Thoracic aorta (tissue), 2 donors: Measurements from ENCODE around the gene PNKD. TPM values are rescaled to one million over a fixed set of nuclear protein-coding genes. Genes with fewer than 3 reads are reported as not detected.

ENCODE experiments used
- ATAC-seq: fragments of 150-250 bp; one replicate; pipeline ENCODE4 v1.8.0; 2017; ENCODE audit warnings: low read depth; ENCODE audit not compliant: insufficient number of reproducible peaks, low FRiP score
- DNase-seq: peaks from one replicate; pipeline ENCODE4 v3.0.0-alpha.2; 2020; ENCODE audit warnings: low spot score
- H3K27ac ChIP-seq, 2 donors: fragments of 200-600 bp; sonication (generic); 1 replicate in 1 of 2; 2 replicates in 1 of 2; pipeline ENCODE4 v1.5.1; 2016; ENCODE audit warnings: mild to moderate bottlenecking in 2 of 2, moderate library complexity in 2 of 2
- H3K27me3 ChIP-seq: fragments of 200-600 bp; sonication (generic); replicated peaks from 2 replicates; pipeline ENCODE4 v1.6.0; 2016; ENCODE audit warnings: mild to moderate bottlenecking; ENCODE audit not compliant: insufficient read depth
- H3K36me3 ChIP-seq: fragments of 200-600 bp; sonication (generic); one replicate; pipeline ENCODE4 v1.5.1; 2016
- H3K4me1 ChIP-seq, 2 donors: fragments of 200-600 bp; sonication (generic); 1 replicate in 1 of 2; 2 replicates in 1 of 2; pipeline versions ENCODE4 v1.5.1 to v1.6.0; 2016; ENCODE audit warnings: low read depth in 2 of 2, mild to moderate bottlenecking in 1 of 2; ENCODE audit not compliant: control insufficient read depth in 1 of 2
- H3K4me3 ChIP-seq: fragments of 200-600 bp; sonication (generic); 2 replicates; pipeline ENCODE4 v1.5.1; 2016; ENCODE audit warnings: mild to moderate bottlenecking
- H3K9me3 ChIP-seq: fragments of 200-600 bp; sonication (generic); 2 replicates; pipeline ENCODE4 v1.5.1; 2016
- total RNA-seq, 2 donors: library from RNA; depleted of rRNA; stranded (reverse); fragments of >200 nt; gene quantifications; one replicate each; pipeline versions ENCODE4 v1.1.0 to v1.2.3, GENCODE V29; 2016
- TF ChIP-seq, protein P1 (sequence below): fragments of 200-600 bp; sonication (generic); IDR thresholded peaks from one replicate; pipeline ENCODE4 v1.5.1; 2019; ENCODE audit warnings: antibody characterized with exemption

The PNKD gene
- total RNA-seq, 2 donors from 2014 or later = 19.4 to 38.4 TPM

DNA sequence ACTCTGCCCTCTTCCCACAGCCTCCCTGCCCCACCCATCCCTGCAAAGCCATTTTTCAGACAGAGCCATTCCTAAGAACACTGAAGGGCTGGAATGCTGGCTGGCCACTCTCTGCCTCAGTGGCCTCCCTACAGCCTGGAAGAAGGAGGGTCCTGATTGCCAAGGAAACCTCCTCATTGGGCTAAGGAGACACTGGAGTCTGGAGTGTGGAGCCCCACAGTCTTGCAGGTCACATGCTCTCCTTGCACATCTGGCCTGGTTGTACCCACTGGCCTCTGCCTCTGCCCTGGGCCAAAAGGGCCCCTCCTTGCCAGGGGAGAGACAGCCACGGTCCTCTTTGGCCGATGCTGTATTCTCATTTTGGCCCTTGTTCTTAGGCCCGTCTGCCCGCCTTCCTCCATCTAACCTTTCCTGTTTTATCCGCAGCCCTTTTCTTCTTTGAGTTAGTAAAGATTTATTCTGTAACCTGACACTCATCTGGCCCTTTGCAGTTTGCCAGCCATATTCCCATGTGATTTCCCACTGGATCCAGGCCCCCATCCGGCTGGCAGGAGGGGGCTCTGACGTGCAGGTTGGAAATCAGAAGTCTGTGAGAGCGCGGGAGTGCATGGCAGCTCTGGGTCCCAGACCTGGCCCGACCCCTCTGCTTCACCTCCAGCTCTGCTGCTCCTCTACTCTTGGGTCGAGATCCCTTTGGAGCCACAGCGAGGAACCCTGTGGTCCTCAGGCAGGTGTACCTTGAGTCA, 75.3 kb downstream of the PNKD start:
- Histone ChIP-seq H3K27ac (peak overlapping the region; percentile 92 to 93), H3K36me3 (no peaks in the 10 kb centered on the region), H3K4me3 (peak overlapping the region; percentile 1), H3K4me1 (peaks cover 30 to 39% of the 10 kb centered on the region in 2 donors), H3K9me3 (no peaks in the 10 kb centered on the region), H3K27me3 (no peaks in the 10 kb centered on the region)
- ATAC-seq (peak; percentile 20), DNase-seq (no peak)
- TF ChIP-seq, protein P1, sequence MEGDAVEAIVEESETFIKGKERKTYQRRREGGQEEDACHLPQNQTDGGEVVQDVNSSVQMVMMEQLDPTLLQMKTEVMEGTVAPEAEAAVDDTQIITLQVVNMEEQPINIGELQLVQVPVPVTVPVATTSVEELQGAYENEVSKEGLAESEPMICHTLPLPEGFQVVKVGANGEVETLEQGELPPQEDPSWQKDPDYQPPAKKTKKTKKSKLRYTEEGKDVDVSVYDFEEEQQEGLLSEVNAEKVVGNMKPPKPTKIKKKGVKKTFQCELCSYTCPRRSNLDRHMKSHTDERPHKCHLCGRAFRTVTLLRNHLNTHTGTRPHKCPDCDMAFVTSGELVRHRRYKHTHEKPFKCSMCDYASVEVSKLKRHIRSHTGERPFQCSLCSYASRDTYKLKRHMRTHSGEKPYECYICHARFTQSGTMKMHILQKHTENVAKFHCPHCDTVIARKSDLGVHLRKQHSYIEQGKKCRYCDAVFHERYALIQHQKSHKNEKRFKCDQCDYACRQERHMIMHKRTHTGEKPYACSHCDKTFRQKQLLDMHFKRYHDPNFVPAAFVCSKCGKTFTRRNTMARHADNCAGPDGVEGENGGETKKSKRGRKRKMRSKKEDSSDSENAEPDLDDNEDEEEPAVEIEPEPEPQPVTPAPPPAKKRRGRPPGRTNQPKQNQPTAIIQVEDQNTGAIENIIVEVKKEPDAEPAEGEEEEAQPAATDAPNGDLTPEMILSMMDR = no peak

GRCh38 chr2:218347172-218347571, 76.9 kb downstream of the PNKD start:
- ATAC-seq (no peak), DNase-seq (no peak)
- TF ChIP-seq, protein P1 = no peak
- Histone ChIP-seq H3K27ac (no peak overlapping the region), H3K36me3 (no peaks in the 10 kb centered on the region), H3K9me3 (peaks cover 2% of the 10 kb centered on the region), H3K4me1 (peaks cover 30 to 39% of the 10 kb centered on the region in 2 donors), H3K27me3 (no peaks in the 10 kb centered on the region), H3K4me3 (no peak overlapping the region)

- no peaks in the 10 kb centered on the region for H3K36me3 ChIP-seq
- H3K9me3 ChIP-seq = peaks cover 2% of the 10 kb centered on the region
- H3K27me3 ChIP-seq = no peaks in the 10 kb centered on the region
- H3K27ac ChIP-seq = no peak overlapping the region
- ATAC-seq = no peak
- H3K4me3 ChIP-seq = no peak overlapping the region
- peaks cover 0 to 15% of the 10 kb centered on the region in 2 donors for H3K4me1 ChIP-seq
- TF ChIP-seq, protein P1 = no peak
- DNase-seq = no peak
Measured at GRCh38 chr2:218354045-218354444, 83.7 kb downstream of the PNKD start.

DNA sequence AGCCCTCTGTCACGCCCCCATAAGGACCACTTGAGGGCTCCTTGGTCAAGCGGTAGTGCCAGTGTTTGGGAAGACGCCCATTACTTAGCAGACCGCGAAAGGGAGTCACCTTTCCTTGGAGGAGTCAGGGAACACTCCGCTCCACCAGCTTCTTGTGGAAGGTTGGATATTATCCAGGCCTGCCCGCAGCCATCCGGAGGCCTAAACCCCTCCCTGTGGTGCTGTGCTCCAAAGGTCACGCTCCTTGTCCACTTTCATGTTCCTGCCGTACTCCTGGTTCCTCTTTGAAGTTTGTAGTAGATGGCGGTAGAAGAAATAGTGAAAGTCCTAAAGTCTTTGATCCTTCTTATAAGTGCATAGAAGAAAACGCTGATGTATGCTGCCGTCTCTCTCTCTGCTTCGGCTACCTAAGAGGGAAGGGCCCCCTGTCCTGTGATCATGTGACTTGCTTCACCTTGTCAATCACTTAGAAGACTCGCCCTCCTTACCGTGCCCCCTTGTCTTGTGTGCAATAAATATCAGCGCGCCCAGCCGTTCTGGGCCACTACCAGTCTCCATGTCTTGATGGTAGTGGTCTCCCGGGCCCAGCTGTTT, 84.6 kb downstream of the PNKD start:
- H3K9me3 ChIP-seq = peaks cover 2% of the 10 kb centered on the region
- no peak overlapping the region for H3K27ac ChIP-seq
- no peaks in the 10 kb centered on the region for H3K36me3 ChIP-seq
- TF ChIP-seq, protein P1 = no peak
- no peaks in the 10 kb centered on the region for H3K27me3 ChIP-seq
- H3K4me1 ChIP-seq = peaks cover 0 to 15% of the 10 kb centered on the region in 2 donors
- ATAC-seq = no peak
- DNase-seq = no peak
- H3K4me3 ChIP-seq = no peak overlapping the region

DNA sequence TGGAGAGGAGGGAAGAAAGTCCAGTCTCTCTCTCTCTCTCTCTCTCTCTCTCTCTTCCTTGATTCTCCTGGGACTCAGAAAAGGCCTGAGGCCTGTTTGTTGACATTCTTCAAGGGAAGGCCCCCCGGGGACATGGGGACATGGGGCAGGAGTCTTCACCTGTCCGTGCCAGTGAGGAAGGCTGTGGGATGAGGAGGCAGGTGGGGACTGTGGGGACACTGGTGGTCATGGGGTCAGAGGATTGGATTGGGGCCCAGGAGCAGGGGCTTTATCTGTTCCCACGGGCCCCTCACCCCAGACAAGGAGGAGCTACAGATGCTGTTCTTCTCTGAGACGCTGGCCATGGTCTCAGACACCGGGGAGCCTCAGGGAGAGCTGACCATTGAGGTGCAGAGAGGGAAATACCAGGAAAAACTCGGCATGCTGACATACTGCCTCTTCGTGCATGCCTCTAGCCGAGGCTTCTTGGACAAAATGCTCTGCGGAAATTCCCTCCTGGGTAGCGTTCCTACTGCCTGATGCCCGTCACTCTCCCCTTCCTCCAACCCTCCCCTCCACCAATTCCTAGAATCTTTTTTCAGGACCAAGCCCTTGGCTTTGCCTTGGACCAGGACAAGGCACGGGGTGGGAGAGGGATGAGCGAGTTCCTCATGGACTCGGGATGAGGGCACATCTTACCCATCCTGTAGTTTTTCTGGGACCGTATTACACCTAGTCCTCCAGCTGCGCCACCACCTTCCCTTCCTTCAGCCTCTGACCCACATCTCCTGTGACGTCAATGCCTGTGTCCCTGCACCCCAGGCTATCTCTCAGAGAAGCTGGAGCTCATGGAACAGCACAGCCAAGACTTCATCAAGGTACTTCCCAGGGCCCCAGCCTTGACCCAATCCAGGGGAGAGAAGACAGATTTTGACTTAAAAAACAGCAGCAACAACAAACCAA, 87.2 kb downstream of the PNKD start:
- Histone ChIP-seq H3K36me3 (no peaks in the 10 kb centered on the region), H3K4me3 (no peak overlapping the region), H3K27ac (no peak overlapping the region), H3K9me3 (no peaks in the 10 kb centered on the region), H3K27me3 (no peaks in the 10 kb centered on the region), H3K4me1 (peaks cover 0 to 15% of the 10 kb centered on the region in 2 donors)
- TF ChIP-seq, protein P1 = no peak
- ATAC-seq (no peak), DNase-seq (no peak)
